ENCODE results near the gene CAPG. TPM values are rescaled to one million over a fixed set of nuclear protein-coding genes. Genes with fewer than 3 reads are reported as not detected.

The CAPG gene
- polyA plus RNA-seq, 2 of the 4 experiments (the other 2 are of a cell fraction) = 57.5 to 81.0 TPM

- FAIRE-seq (no peak), ATAC-seq (no peak), DNase-seq (ENCODE audit: low read depth in 1 of 2, low spot score in 1 of 2) (no peak)
- no peak overlapping the region for H3K4me2 ChIP-seq
- POLR2A ChIA-PET = no interaction called here
- H3K27ac ChIP-seq = peak overlapping the region; percentile 51 to 84; a peak in 4 of 6 replicates
- no peak overlapping the region for H3K4me3 ChIP-seq
- WGBS (ENCODE audit: missing lambda C conversion rate) = 79% methylated on average over 8 of the region's 8 CpGs
- TF ChIP-seq BHLHE40 (IDR thresholded peaks at IDR 0.05; ENCODE audit: low read depth, low read length) (no peak), FOSL2 (IDR thresholded peaks at IDR 0.05) (no peak), FOSL2 (CRISPR knock-in tag; IDR thresholded peaks at IDR 0.05) (no peak), RNF2 (IDR thresholded peaks at IDR 0.05; ENCODE audit: borderline replicate concordance, low read depth) (no peak), HOXA7 (CRISPR knock-in tag; IDR thresholded peaks at IDR 0.05) (no peak), RFX5 (IDR thresholded peaks at IDR 0.05) (no peak), SMC3 (IDR thresholded peaks at IDR 0.05) (no peak), HDAC2 (IDR thresholded peaks at IDR 0.05) (no peak), MAX (IDR thresholded peaks at IDR 0.05) (no peak), NFE2L2 (conservative IDR thresholded peaks at IDR 0.05; ENCODE audit: low read length) (no peak), HEYL (CRISPR knock-in tag; IDR thresholded peaks at IDR 0.05) (no peak), POLR2A (IDR thresholded peaks at IDR 0.05; ENCODE audit: low read length) (no peak), MAZ (IDR thresholded peaks at IDR 0.05; ENCODE audit: borderline replicate concordance, low read depth, low read length) (no peak), EHF (CRISPR knock-in tag; IDR thresholded peaks at IDR 0.05) (no peak), MAFK (IDR thresholded peaks at IDR 0.05; ENCODE audit: partially characterized antibody) (no peak), PBX3 (IDR thresholded peaks at IDR 0.05) (no peak), FOXS1 (CRISPR knock-in tag; IDR thresholded peaks at IDR 0.05) (no peak), EHMT2 (IDR thresholded peaks at IDR 0.05; ENCODE audit: low read depth) (no peak), PHF8 (IDR thresholded peaks at IDR 0.05; ENCODE audit: borderline replicate concordance, low read depth) (no peak), JUNB (IDR thresholded peaks at IDR 0.05) (no peak), ZSCAN20 (CRISPR knock-in tag; IDR thresholded peaks at IDR 0.05) (no peak)
- H3K4me1 ChIP-seq = peaks cover 30% of the 10 kb centered on the region
- CTCF ChIA-PET = interaction anchor here (0.6 to 20.5 kb wide), 5 partner anchors 12 to 189 kb away, joined by 3 to 209 read pairs (median 4); partner anchors contain the start of genes MAT2A and SH2D6
- no peaks in the 10 kb centered on the region for H3K9me3 ChIP-seq
Measured at GRCh38 chr2:85448461-85449213, 38.5 kb upstream of the CAPG start.

GRCh38 chr2:85447222-85447585 lies 37.0 kb upstream of the CAPG start:
- CTCF ChIA-PET = interaction anchor here (1.4 to 20.5 kb wide), 3 partner anchors 26 to 102 kb away, joined by 4 to 209 read pairs (median 19); partner anchors contain the start of genes MAT2A and SH2D6
- no peak overlapping the region for H3K4me3 ChIP-seq
- FAIRE-seq = no peak
- DNase-seq (ENCODE audit: low read depth in 1 of 2, low spot score in 1 of 2) = no peak
- H3K4me2 ChIP-seq = no peak overlapping the region
- peaks cover 30% of the 10 kb centered on the region for H3K4me1 ChIP-seq
- ATAC-seq = no peak
- 91% methylated on average over 8 of the region's 8 CpGs for WGBS (ENCODE audit: missing lambda C conversion rate)
- TF ChIP-seq MYC (IDR thresholded peaks at IDR 0.05; ENCODE audit: borderline replicate concordance, low read length) = no peak
- TF ChIP-seq HEYL (CRISPR knock-in tag; IDR thresholded peaks at IDR 0.05) = no peak
- TF ChIP-seq FOSB (CRISPR knock-in tag; IDR thresholded peaks at IDR 0.05) = no peak
- no peak for TF ChIP-seq JUNB (IDR thresholded peaks at IDR 0.05)
- TF ChIP-seq EHF (CRISPR knock-in tag; IDR thresholded peaks at IDR 0.05) = no peak
- no peak for TF ChIP-seq ZC3H11A (IDR thresholded peaks at IDR 0.05)
- TF ChIP-seq JUN (IDR thresholded peaks at IDR 0.05) = no peak
- TF ChIP-seq ELK1 (IDR thresholded peaks at IDR 0.05; ENCODE audit: low read depth, low read length) = no peak
- TF ChIP-seq MAZ (IDR thresholded peaks at IDR 0.05; ENCODE audit: borderline replicate concordance, low read depth, low read length) = no peak
- no peak for TF ChIP-seq CBX8 (IDR thresholded peaks at IDR 0.05)
- TF ChIP-seq NFE2L2 (conservative IDR thresholded peaks at IDR 0.05; ENCODE audit: low read length) = no peak
- no peak for TF ChIP-seq HOXA7 (CRISPR knock-in tag; IDR thresholded peaks at IDR 0.05)
- TF ChIP-seq KDM1A (IDR thresholded peaks at IDR 0.05; ENCODE audit: low read depth) = no peak
- no peak for TF ChIP-seq ESRRA (IDR thresholded peaks at IDR 0.05; ENCODE audit: borderline replicate concordance, low read length)
- peak overlapping the region; percentile 84 to 92 for H3K27ac ChIP-seq
- H3K9me3 ChIP-seq = no peaks in the 10 kb centered on the region
- POLR2A ChIA-PET = interaction anchor here (2.0 to 3.6 kb wide), 2 partner anchors 10 to 92 kb away, joined by 9 to 25 read pairs; partner anchors contain the start of gene MAT2A
